HepG2 (cell line): ENCODE measurements around the gene HNRNPA2B1. TPM values are rescaled to one million over a fixed set of nuclear protein-coding genes. Genes with fewer than 3 reads are reported as not detected.

Source experiments
- GMEB2 ChIP-seq: IDR thresholded peaks from 2 replicates; pipeline ENCODE4 v1.6.1; 2016; ENCODE audit warnings: missing biosample characterization, missing genetic modification reagents, low read depth
- JDP2 ChIP-seq: sonication (generic); formaldehyde crosslinking; IDR thresholded peaks from 2 replicates; pipeline ENCODE4 v1.8.1; 2022; ENCODE audit warnings: missing genetic modification reagents, borderline replicate concordance
- REST ChIP-seq, 2 experiments: IDR thresholded peaks; 2 replicates each; pipeline ENCODE4 v1.6.1; 2011 to 2012; ENCODE audit warnings: low read length in 2 of 2, borderline replicate concordance in 1 of 2, low read depth in 1 of 2, mild to moderate bottlenecking in 1 of 2, moderate library complexity in 1 of 2
- SP140L ChIP-seq: sonication (generic); formaldehyde crosslinking; IDR thresholded peaks from 2 replicates; pipeline ENCODE4 v1.4.0; 2020; ENCODE audit warnings: missing genetic modification reagents, borderline replicate concordance
- TCF7L2 ChIP-seq: IDR thresholded peaks from 2 replicates; pipeline ENCODE4 v1.6.1; 2011; ENCODE audit warnings: mild to moderate bottlenecking, low read depth, low read length, moderate library complexity
- TFDP1 ChIP-seq: IDR thresholded peaks from 2 replicates; pipeline ENCODE4 v1.6.1; 2016; ENCODE audit warnings: missing compliant biosample characterization, missing genetic modification reagents, borderline replicate concordance
- TSC22D2 ChIP-seq: sonication (generic); formaldehyde crosslinking; IDR thresholded peaks from 2 replicates; pipeline ENCODE4 v1.5.1; 2020; ENCODE audit warnings: missing genetic modification reagents, mild to moderate bottlenecking, borderline replicate concordance
- ZBTB20 ChIP-seq: sonication (generic); formaldehyde crosslinking; IDR thresholded peaks from 2 replicates; pipeline ENCODE4 v1.8.1; 2023; ENCODE audit warnings: missing genetic modification reagents, low read depth, mild to moderate bottlenecking, borderline replicate concordance
- ZBTB7B ChIP-seq: sonication (generic); formaldehyde crosslinking; IDR thresholded peaks from 2 replicates; pipeline ENCODE4 v1.4.0; 2020; ENCODE audit warnings: missing genetic modification reagents
- ZNF180 ChIP-seq: sonication (generic); formaldehyde crosslinking; IDR thresholded peaks from 2 replicates; pipeline ENCODE4 v1.4.0; 2020; ENCODE audit warnings: low read depth, missing genetic modification reagents, borderline replicate concordance
- ZNF563 ChIP-seq: sonication (generic); formaldehyde crosslinking; IDR thresholded peaks from 2 replicates; pipeline ENCODE4 v1.8.0; 2022; ENCODE audit warnings: mild to moderate bottlenecking, moderate library complexity, missing genetic modification reagents
- ZNF598 ChIP-seq: sonication (generic); formaldehyde crosslinking; IDR thresholded peaks from 2 replicates; pipeline ENCODE4 v1.5.1; 2020; ENCODE audit warnings: mild to moderate bottlenecking, missing genetic modification reagents, borderline replicate concordance
- ZNF674 ChIP-seq: sonication (generic); formaldehyde crosslinking; IDR thresholded peaks from 2 replicates; pipeline ENCODE4 v1.5.0; 2020; ENCODE audit warnings: low read depth, mild to moderate bottlenecking, missing genetic modification reagents
- ZNF747 ChIP-seq: sonication (generic); formaldehyde crosslinking; IDR thresholded peaks from 2 replicates; pipeline ENCODE4 v1.8.1; 2023; ENCODE audit warnings: missing genetic modification reagents, mild to moderate bottlenecking, borderline replicate concordance
- ZSCAN20 ChIP-seq: sonication (generic); formaldehyde crosslinking; IDR thresholded peaks from 2 replicates; pipeline ENCODE4 v1.4.0; 2020; ENCODE audit warnings: missing genetic modification reagents, mild to moderate bottlenecking, borderline replicate concordance
- ZSCAN29 ChIP-seq: sonication (generic); formaldehyde crosslinking; conservative IDR thresholded peaks from 2 replicates; pipeline ENCODE4 v1.4.0; 2020; ENCODE audit warnings: mild to moderate bottlenecking, missing genetic modification reagents
- polyA plus RNA-seq, 8 experiments: library from polyadenylated mRNA; depleted of rRNA in 3 of 8; stranded (reverse) in 7 of 8; unstranded in 1 of 8; fragments of >200 nt; fragmentation: Illumina TruSeq in 4 of 8; extraction: Trizol in 4 of 8; gene quantifications; 2 replicates each; pipeline versions ENCODE4 v1.2.1 to v1.2.3, GENCODE V29; 2011 to 2016; ENCODE audit warnings: low read depth in 4 of 8, missing spikeins in 1 of 8, mixed read lengths in 1 of 8; ENCODE audit not compliant: insufficient read depth in 1 of 8
- total RNA-seq, 5 experiments: library from RNA; depleted of rRNA; stranded (reverse); fragments of >200 nt; fragmentation: Illumina TruSeq; extraction: Trizol; gene quantifications; 2 replicates each; pipeline ENCODE4 v1.2.3, GENCODE V29; 2016; ENCODE audit warnings: low read depth in 1 of 5

Gene HNRNPA2B1
- total and polyA plus RNA-seq, 2 of the 13 experiments (the other 11 are each of a cell fraction or from before 2014, with no cell fraction given), result 193 to 412 TPM

DNA sequence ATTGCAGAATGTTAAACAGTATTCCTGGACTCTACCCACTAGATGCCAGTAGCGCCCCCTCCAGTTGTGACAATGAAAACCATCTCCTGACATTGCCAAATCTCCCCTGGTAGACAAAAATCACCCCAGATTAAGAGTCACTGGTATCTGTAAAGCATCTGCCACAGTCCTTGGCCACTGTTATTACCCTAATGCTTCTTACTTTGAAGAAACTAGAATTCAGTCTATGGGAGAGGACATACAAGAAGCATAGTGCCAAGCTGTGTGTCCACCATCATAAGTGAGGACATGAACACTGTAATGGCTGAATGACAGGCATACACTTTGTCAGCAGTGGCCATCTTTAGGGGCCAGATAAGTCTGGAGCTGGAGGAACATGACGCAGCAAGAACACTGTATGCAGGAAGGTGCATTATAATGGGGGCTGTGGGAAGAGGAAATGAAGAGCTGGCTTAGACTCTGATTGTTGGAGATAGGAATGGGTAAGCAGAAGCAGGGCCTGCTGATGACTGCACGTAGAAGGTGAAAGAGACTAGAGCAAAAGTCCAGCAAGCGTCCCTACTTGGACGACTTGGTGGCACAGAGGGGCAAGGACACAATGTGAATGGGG is 33.5 kb upstream of the HNRNPA2B1 start (continued):
- no peak for TF ChIP-seq REST (IDR thresholded peaks at IDR 0.05; ENCODE audit: borderline replicate concordance in 1 of 2, low read depth in 1 of 2, low read length in 2 of 2)
- TF ChIP-seq ZBTB7B (CRISPR knock-in tag), result no peak
- TF ChIP-seq ZNF563 (CRISPR knock-in tag), result no peak
- no peak for TF ChIP-seq JDP2
- TF ChIP-seq ZSCAN20 (CRISPR knock-in tag), result no peak
- no peak for TF ChIP-seq ZNF747 (CRISPR knock-in tag)
- no peak for TF ChIP-seq ZSCAN29 (CRISPR knock-in tag)
- no peak for TF ChIP-seq ZNF674 (CRISPR knock-in tag)
- TF ChIP-seq GMEB2, result no peak
- no peak for TF ChIP-seq ZNF180 (CRISPR knock-in tag)
- no peak for TF ChIP-seq ZBTB20
- no peak for TF ChIP-seq SP140L (CRISPR knock-in tag)
- no peak for TF ChIP-seq TSC22D2 (CRISPR knock-in tag)
- TF ChIP-seq TCF7L2, result no peak
- TF ChIP-seq ZNF598 (CRISPR knock-in tag), result no peak
- TF ChIP-seq TFDP1 (CRISPR knock-in tag), result no peak
